DMS114 treated with DMSO at 0.1 percent for 48 hours (cell line): Measurements from ENCODE around the gene EPS8.
A peak's percentile ranks its signal among the peaks of the same experiment; 100 is the strongest.

Experiments used
- DNase-seq: peaks from one replicate; lab custom pipeline; 2025; ENCODE audit not compliant: unreplicated experiment; lab: John Stamatoyannopoulos, UW

The EPS8 gene

DNA sequence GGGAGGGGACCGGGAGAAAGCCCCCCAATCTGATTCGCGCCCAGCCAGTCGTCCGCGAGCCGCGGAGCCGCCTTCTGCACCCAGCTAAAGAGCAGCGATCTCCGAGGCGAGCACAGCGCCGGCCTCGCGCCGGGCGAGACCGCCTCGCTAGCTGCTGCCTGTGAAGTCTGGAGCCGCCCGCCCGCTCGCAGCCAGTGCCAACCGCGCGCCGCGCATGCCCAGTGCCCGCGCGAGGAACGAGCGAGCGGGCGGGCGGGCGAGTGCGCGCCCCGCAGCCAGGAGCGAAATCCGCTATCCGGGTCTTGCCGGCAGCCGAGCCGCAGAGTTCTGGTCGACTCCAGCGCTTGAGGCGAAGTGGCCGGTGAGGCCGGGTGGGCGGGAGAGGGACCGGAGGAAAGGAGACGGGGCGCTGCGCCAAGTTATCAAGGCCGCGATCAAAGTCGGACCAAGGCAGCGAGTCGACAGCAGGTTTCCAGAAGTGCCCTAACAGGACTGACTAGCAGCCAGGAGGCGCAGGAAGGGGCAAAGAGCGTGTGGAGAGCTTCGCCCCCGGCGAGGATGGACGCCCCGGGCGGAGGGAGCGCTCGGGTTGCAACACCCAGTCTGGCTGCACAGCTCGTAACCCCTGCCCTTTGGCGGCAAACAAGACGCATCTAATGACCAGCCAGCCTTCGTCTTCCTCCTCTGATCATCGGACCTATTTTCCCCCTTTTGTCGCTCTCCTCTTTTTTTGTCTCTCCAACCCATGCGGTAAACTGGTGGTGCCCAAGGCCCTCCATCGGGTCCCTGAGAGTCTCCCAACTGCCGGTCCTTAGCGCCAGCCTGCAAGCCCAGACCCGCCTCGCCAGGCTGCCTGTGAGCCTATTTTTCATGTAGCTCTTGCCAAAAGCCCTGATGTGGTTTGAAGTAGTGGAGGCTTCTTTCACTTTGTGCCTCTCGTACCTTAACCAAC, at the start of gene EPS8:
Gene EPS8 (minus strand): TSS at position 169 of the 952 bp plus-strand sequence. CDS start 106,437 bp downstream, outside the sequence.
- peak; percentile 44 for DNase-seq

GRCh38 chr12:15837141-15837790, 48.1 kb upstream of the EPS8 start:
- DNase-seq, result no peak

- no peak for DNase-seq
Measured at GRCh38 chr12:15834575-15834974, 45.4 kb upstream of the EPS8 start.

- DNase-seq, result no peak
Measured at GRCh38 chr12:15831315-15831978, 42.3 kb upstream of the EPS8 start.

GRCh38 chr12:15830538-15830937, 41.4 kb upstream of the EPS8 start:
- DNase-seq, result no peak

DNA sequence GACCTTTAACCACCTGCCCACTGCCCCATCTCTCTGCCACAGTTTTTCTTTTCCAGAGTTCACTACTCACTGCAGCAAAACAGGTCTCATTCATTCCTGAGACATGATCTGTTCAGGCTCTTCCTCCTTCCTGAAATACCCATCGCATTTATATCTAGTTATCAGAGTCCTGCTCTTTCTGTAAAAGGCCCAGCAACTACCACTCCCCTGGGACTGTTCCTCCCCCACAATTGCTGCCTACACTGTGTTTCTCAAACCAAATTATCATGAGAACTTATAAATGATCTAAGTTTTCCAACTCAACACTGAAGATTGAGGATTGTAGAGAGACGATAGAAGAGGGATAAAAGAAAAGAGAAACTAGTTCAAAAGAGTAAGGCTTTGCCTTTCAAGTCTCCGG, 40.8 kb upstream of the EPS8 start:
- no peak for DNase-seq

GRCh38 chr12:15829255-15829654, 40.1 kb upstream of the EPS8 start:
- no peak for DNase-seq

DNA sequence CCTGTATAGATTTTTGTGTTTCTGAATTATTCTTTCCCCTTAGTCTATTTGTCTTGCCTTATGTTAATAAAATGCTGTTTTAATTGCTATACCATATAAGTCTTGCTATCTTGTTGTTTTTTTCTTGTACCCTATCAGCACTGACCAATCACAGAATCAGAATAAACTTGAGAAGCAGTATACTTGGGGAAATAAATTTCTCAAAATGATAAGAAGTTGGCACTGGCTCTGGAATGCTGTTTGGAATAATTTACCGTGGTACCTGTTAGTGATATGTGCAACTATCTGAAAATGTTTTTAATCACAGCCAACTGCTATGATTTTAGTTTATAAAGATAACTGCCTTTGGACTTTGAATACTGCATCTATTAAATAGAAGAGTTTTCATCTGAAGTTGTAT, 37.9 kb upstream of the EPS8 start:
- DNase-seq, result no peak

DNA sequence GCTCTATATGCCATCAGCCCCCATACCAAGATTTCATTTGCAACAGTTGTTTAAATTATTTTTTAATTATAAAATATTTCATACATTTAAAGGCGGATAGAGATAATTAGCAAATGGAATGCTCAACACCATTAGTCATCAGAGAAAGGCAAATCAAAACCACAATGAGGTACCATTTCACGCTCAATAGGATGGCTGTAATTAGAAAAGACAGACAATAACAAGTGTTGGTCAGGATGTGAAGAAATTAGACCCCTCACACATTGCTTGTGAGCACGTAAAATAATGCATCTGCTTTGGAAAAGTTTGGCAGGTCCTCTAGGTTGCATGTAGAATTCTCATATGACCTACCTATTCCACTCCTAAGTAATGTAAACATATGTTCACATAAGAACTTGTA, 35.3 kb upstream of the EPS8 start:
- no peak for DNase-seq

DNA sequence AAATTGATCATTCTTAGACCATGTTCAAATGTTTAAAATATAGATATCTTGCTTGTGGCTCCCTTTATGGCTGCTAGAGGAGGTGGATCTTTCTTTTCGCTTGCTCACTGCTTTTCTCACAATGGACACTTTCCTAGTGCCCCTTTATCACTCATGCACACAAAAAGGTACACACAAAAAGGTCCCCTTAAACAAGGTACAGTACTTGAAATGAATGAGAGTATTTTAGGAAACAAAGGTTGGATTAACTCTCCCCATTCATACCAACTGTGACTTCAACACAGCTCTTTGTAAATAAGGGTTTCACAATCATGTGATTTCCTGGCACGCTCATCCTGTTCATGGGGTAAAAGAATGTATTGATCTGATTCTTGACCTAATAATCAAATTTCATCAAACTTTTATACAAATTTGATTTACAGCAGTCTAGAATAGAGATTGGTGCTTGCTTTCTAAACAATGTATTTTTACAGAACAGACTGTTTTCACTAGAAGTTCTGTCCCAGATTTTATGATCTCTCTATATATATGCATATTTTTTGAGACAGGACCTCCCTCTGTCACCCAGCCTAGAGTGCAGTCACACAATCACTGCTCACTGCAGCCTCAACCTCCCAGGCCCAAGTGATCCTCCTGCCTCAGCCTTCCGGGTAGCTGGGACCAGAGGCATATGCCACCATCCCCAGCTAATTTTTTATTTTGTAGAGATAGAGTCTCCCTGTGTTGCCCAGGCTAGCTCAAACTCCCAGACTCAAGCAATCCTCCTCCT, 34.4 kb upstream of the EPS8 start:
- no peak for DNase-seq

- no peak for DNase-seq
Measured at GRCh38 chr12:15819644-15820437, 30.7 kb upstream of the EPS8 start.

DNA sequence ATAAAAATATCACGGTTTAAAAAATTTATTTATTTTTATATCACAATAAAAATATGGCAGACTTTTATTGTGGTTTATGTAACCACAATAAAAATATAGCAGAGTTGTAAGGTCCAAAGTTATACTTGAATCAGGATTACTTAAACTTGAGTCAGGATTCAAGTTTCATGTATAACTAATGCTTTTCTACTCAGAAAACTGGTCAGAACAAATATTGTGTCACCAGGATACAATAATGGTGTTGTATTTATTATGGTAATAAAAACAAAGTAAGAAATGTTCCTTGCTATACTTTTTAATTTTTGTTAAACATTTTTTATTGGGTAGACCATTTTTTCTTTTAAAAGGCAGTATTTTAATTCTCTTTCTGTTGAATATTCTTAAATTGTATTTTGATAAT, 29.2 kb upstream of the EPS8 start:
- no peak for DNase-seq

- DNase-seq, result no peak
Measured at GRCh38 chr12:15815730-15816129, 26.5 kb upstream of the EPS8 start.

- no peak for DNase-seq
Measured at GRCh38 chr12:15811214-15812127, 22.3 kb upstream of the EPS8 start.

DNA sequence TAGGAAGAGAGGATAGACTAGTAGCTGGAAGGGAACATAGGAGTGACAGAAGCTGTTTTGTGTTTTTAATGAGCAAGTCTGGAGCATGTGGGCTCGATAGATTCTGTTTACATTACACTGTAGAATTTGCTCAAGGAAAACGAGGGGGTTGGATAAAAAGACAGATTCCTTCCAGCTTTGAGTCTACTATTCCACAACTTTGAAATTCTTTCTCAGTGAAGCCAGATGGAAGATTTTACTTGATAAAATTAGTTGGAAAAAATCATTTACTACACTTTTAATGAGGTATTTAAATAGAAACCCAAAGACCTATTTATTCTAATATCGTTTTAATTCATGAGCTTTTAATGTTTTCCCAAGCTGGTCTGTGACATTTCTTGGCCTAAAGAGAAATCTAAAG, 19.5 kb upstream of the EPS8 start:
- no peak for DNase-seq

- DNase-seq, result no peak
Measured at GRCh38 chr12:15808250-15808649, 19.1 kb upstream of the EPS8 start.

- no peak for DNase-seq
Measured at GRCh38 chr12:15806826-15807225, 17.6 kb upstream of the EPS8 start.

GRCh38 chr12:15801770-15802744, 12.9 kb upstream of the EPS8 start:
- no peak for DNase-seq
